NT2/D1 (cell line): ENCODE data around the gene METTL16.

Source experiments
- SUZ12 ChIP-seq: IDR thresholded peaks from 2 replicates; pipeline ENCODE4 v1.6.1; 2011; ENCODE audit not compliant: insufficient read length, insufficient read depth; ENCODE audit errors: extremely low read depth
- YY1 ChIP-seq: IDR thresholded peaks from 2 replicates; pipeline ENCODE4 v1.6.1; 2011; ENCODE audit not compliant: insufficient read length, insufficient read depth
- ZNF274 ChIP-seq: IDR thresholded peaks from 2 replicates; pipeline ENCODE4 v1.6.1; 2011; ENCODE audit warnings: mild to moderate bottlenecking, low read depth, low read length

DNA sequence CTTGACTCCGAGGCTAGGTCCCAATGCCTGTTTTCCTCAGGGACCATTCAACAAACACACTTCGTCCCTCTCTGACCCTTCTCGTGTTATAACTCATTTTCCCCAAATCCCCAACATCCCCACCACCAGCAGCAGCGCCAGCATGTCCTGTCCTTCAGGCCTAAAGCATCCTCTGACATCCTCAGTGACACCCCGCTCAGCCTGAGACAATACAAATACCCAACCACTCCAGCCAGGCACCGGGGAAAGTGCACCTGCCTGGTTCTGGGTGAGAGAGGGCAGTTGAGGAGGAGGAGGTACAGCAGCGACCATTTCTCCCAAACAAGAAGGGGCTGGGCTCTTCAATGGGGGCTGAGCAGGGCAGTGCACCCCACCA lies 115.5 kb downstream of the METTL16 start:
- TF ChIP-seq YY1 (no peak), ZNF274 (no peak), SUZ12 (no peak)
